ENCODE results near the gene IGF1. TPM values are rescaled to one million over a fixed set of nuclear protein-coding genes. Genes with fewer than 3 reads are reported as not detected.

IGF1 gene
- polyA plus RNA-seq, 1 of the 3 experiments (the other 2 are of a cell fraction): 0.07 TPM

DNA sequence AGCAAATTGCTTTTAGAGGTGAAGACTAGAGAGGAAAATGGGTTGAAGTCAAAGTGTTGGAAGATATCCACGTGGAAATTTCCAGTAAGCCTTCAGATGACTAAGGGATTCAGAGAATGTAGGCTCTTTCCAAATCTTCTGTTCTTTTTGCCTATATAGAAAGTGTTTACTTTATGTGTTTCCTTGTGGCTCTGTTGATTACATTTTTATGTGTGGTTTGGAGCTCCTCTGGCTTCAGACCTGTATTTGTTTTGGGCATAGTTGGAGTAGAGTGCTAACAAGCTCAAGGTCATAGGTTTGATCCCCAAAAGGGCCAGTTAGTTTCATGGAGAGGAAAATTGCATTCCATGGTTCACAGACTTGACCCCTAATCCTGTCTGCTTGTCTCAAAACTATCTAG is 91.9 kb downstream of the IGF1 start:
- Histone ChIP-seq H3K36me3 (replicated peaks in 1 of 2; ENCODE audit: control insufficient read depth in 1 of 2, insufficient read depth in 2 of 2, low read length in 1 of 2) (no peaks in the 10 kb centered on the region), H3K4me2 (no peak overlapping the region), H2AFZ (ENCODE audit: low read depth) (no peak overlapping the region), H3K27ac (ENCODE audit: low read depth in 2 of 2, low read length in 1 of 2) (no peak overlapping the region), H4K20me1 (ENCODE audit: insufficient read depth) (no peaks in the 10 kb centered on the region), H3K79me2 (ENCODE audit: insufficient read depth) (no peaks in the 10 kb centered on the region), H3F3A (replicated peaks; ENCODE audit: insufficient read depth) (no peaks in the 10 kb centered on the region), H3K4me3 (ENCODE audit: low read depth in 2 of 2, low read length in 1 of 2) (no peak overlapping the region), H3K27me3 (ENCODE audit: insufficient read depth) (no peaks in the 10 kb centered on the region), H3K9me2 (no peaks in the 10 kb centered on the region), H3K9ac (no peak overlapping the region), H3K9me3 (no peaks in the 10 kb centered on the region), H3K4me1 (ENCODE audit: control insufficient read depth in 1 of 2, insufficient read depth in 2 of 2, low read depth in 1 of 2, low read length in 1 of 2) (no peaks in the 10 kb centered on the region)
- DNase-seq: no peak
- 3% methylated on average over 1 of the region's 1 CpG for WGBS (ENCODE audit: low lambda C conversion rate)
- TF ChIP-seq, protein P1, sequence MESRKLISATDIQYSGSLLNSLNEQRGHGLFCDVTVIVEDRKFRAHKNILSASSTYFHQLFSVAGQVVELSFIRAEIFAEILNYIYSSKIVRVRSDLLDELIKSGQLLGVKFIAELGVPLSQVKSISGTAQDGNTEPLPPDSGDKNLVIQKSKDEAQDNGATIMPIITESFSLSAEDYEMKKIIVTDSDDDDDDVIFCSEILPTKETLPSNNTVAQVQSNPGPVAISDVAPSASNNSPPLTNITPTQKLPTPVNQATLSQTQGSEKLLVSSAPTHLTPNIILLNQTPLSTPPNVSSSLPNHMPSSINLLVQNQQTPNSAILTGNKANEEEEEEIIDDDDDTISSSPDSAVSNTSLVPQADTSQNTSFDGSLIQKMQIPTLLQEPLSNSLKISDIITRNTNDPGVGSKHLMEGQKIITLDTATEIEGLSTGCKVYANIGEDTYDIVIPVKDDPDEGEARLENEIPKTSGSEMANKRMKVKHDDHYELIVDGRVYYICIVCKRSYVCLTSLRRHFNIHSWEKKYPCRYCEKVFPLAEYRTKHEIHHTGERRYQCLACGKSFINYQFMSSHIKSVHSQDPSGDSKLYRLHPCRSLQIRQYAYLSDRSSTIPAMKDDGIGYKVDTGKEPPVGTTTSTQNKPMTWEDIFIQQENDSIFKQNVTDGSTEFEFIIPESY (IDR thresholded peaks at IDR 0.05; ENCODE audit: borderline replicate concordance, low read depth): no peak
- TF ChIP-seq GATA2 (CRISPR knock-in tag; IDR thresholded peaks at IDR 0.05) (no peak), POLR2AphosphoS5 (IDR thresholded peaks at IDR 0.05; ENCODE audit: low read depth, low read length) (no peak), FOXJ3 (CRISPR knock-in tag; IDR thresholded peaks at IDR 0.05) (no peak), SIN3A (IDR thresholded peaks at IDR 0.05; ENCODE audit: borderline replicate concordance, low read depth, low read length) (no peak), TEAD4 (IDR thresholded peaks at IDR 0.05; ENCODE audit: borderline replicate concordance, insufficient read depth) (no peak), TCF12 (IDR thresholded peaks at IDR 0.05) (no peak), EP300 (IDR thresholded peaks at IDR 0.05; ENCODE audit: borderline replicate concordance in 1 of 2, low read depth in 1 of 2, low read length in 1 of 2) (no peak), RFX5 (IDR thresholded peaks at IDR 0.05; ENCODE audit: low read length) (no peak), NRF1 (IDR thresholded peaks at IDR 0.05; ENCODE audit: low read depth, low read length) (no peak), FOSL2 (IDR thresholded peaks at IDR 0.05; ENCODE audit: borderline replicate concordance, low read depth) (no peak), MXI1 (IDR thresholded peaks at IDR 0.05; ENCODE audit: low read depth, low read length) (no peak)
- TF ChIP-seq, protein P2, sequence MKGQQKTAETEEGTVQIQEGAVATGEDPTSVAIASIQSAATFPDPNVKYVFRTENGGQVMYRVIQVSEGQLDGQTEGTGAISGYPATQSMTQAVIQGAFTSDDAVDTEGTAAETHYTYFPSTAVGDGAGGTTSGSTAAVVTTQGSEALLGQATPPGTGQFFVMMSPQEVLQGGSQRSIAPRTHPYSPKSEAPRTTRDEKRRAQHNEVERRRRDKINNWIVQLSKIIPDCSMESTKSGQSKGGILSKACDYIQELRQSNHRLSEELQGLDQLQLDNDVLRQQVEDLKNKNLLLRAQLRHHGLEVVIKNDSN (IDR thresholded peaks at IDR 0.05; ENCODE audit: borderline replicate concordance, low read depth): no peak
- TF ChIP-seq, protein P3, sequence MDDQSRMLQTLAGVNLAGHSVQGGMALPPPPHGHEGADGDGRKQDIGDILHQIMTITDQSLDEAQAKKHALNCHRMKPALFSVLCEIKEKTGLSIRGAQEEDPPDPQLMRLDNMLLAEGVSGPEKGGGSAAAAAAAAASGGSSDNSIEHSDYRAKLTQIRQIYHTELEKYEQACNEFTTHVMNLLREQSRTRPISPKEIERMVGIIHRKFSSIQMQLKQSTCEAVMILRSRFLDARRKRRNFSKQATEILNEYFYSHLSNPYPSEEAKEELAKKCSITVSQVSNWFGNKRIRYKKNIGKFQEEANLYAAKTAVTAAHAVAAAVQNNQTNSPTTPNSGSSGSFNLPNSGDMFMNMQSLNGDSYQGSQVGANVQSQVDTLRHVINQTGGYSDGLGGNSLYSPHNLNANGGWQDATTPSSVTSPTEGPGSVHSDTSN (IDR thresholded peaks at IDR 0.05): no peak
- TF ChIP-seq, protein P4, sequence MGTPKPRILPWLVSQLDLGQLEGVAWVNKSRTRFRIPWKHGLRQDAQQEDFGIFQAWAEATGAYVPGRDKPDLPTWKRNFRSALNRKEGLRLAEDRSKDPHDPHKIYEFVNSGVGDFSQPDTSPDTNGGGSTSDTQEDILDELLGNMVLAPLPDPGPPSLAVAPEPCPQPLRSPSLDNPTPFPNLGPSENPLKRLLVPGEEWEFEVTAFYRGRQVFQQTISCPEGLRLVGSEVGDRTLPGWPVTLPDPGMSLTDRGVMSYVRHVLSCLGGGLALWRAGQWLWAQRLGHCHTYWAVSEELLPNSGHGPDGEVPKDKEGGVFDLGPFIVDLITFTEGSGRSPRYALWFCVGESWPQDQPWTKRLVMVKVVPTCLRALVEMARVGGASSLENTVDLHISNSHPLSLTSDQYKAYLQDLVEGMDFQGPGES (IDR thresholded peaks at IDR 0.05; ENCODE audit: low read depth, low read length): no peak
- POLR2A ChIA-PET: no interaction called here
- CTCF ChIA-PET: no interaction called here

Data from SK-N-SH (cell line).